Measurements from ENCODE around the gene TULP3. TPM values are rescaled to one million over a fixed set of nuclear protein-coding genes. Genes with fewer than 3 reads are reported as not detected.

The TULP3 gene
- total RNA-seq, 2 donors from 2014 or later, result 9.7 to 17.0 TPM

- Histone ChIP-seq H3K9me3 (no peaks in the 10 kb centered on the region), H3K36me3 (peaks cover 66% of the 10 kb centered on the region), H3K27ac (no peak overlapping the region), H3K4me3 (no peak overlapping the region), H3K27me3 (no peaks in the 10 kb centered on the region), H3K4me1 (peaks cover 0 to 11% of the 10 kb centered on the region in 2 donors)
- DNase-seq (ENCODE audit: low spot score), result no peak
- no peak for TF ChIP-seq CTCF (IDR thresholded peaks at IDR 0.05)
Measured at GRCh38 chr12:2937500-2937899, 46.8 kb downstream of the TULP3 start.

GRCh38 chr12:2939191-2939590, 48.5 kb downstream of the TULP3 start:
- peaks cover 0 to 15% of the 10 kb centered on the region in 2 donors for H3K4me1 ChIP-seq
- H3K4me3 ChIP-seq, result no peak overlapping the region
- DNase-seq (ENCODE audit: low spot score), result no peak
- H3K27ac ChIP-seq, result no peak overlapping the region
- peaks cover 52% of the 10 kb centered on the region for H3K36me3 ChIP-seq
- H3K9me3 ChIP-seq, result no peaks in the 10 kb centered on the region
- no peaks in the 10 kb centered on the region for H3K27me3 ChIP-seq
- no peak for TF ChIP-seq CTCF (IDR thresholded peaks at IDR 0.05)

- peak overlapping the region; percentile 40 to 42 for H3K27ac ChIP-seq
- H3K36me3 ChIP-seq, result peaks cover 41% of the 10 kb centered on the region
- H3K27me3 ChIP-seq, result no peaks in the 10 kb centered on the region
- H3K9me3 ChIP-seq, result no peaks in the 10 kb centered on the region
- H3K4me3 ChIP-seq, result no peak overlapping the region
- TF ChIP-seq CTCF (IDR thresholded peaks at IDR 0.05), result no peak
- DNase-seq (ENCODE audit: low spot score), result no peak
- peaks cover 0 to 21% of the 10 kb centered on the region in 2 donors for H3K4me1 ChIP-seq
Measured at GRCh38 chr12:2940564-2940963, 49.9 kb downstream of the TULP3 start.

GRCh38 chr12:2941524-2941923, 50.8 kb downstream of the TULP3 start:
- H3K4me1 ChIP-seq, result peaks cover 0 to 21% of the 10 kb centered on the region in 2 donors
- H3K9me3 ChIP-seq, result no peaks in the 10 kb centered on the region
- peaks cover 36% of the 10 kb centered on the region for H3K36me3 ChIP-seq
- H3K27ac ChIP-seq, result no peak overlapping the region
- no peaks in the 10 kb centered on the region for H3K27me3 ChIP-seq
- no peak overlapping the region for H3K4me3 ChIP-seq
- no peak for TF ChIP-seq CTCF (IDR thresholded peaks at IDR 0.05)
- no peak for DNase-seq (ENCODE audit: low spot score)

GRCh38 chr12:2944401-2945047, 53.8 kb downstream of the TULP3 start:
- Histone ChIP-seq H3K4me1 (peaks cover 0 to 21% of the 10 kb centered on the region in 2 donors), H3K36me3 (peaks cover 14% of the 10 kb centered on the region), H3K9me3 (no peaks in the 10 kb centered on the region), H3K4me3 (no peak overlapping the region), H3K27me3 (no peaks in the 10 kb centered on the region), H3K27ac (peak overlapping the region in 1 of 2 donors; percentile 42)
- peak; percentile 66 for DNase-seq (ENCODE audit: low spot score)
- peak; percentile 47 to 86 for TF ChIP-seq CTCF (IDR thresholded peaks at IDR 0.05)

GRCh38 chr12:2949411-2949810, 58.7 kb downstream of the TULP3 start:
- H3K27ac ChIP-seq, result no peak overlapping the region
- H3K4me1 ChIP-seq, result peaks cover 0 to 4% of the 10 kb centered on the region in 2 donors
- no peaks in the 10 kb centered on the region for H3K27me3 ChIP-seq
- no peaks in the 10 kb centered on the region for H3K36me3 ChIP-seq
- no peak overlapping the region for H3K4me3 ChIP-seq
- TF ChIP-seq CTCF (IDR thresholded peaks at IDR 0.05), result no peak
- no peak for DNase-seq (ENCODE audit: low spot score)
- no peaks in the 10 kb centered on the region for H3K9me3 ChIP-seq
